Measurements from ENCODE around the gene PHEX. TPM values are rescaled to one million over a fixed set of nuclear protein-coding genes. Genes with fewer than 3 reads are reported as not detected.
A peak's percentile ranks its signal among the peaks of the same experiment; 100 is the strongest.

PHEX gene
- total and polyA plus RNA-seq, 3 experiments from 2014 or later = 0.36 to 20.8 (median 20.1) TPM

DNA sequence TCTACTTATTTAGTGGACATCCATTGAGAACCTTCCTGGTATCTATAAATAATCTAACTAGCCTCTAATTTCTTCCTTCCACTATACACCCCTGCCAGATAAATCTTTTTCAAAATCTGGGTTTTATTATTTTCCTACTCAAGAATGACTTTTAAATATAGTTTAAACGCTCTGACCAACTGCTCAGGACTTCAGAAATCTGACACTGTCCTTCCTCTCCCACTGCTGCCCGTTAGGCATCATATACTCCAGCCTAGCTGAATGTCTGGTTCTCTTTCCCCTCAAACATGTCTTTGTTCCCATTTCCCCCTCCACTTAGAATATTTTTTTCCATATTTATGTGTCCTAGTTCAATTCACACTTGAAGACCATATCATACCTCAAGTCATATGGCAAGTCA lies 205.4 kb downstream of the PHEX start:
- no peaks in the 10 kb centered on the region for H3K9me3 ChIP-seq (ENCODE audit: low read length)
- Mint-ChIP-seq H3K9me3 (peaks cover 0 to 3% (median 0%) of the 10 kb centered on the region in 5 donors), H3K27me3 (peaks cover 10 to 13% of the 10 kb centered on the region in 2 donors), H3K4me3 (no peak overlapping the region), H3K4me1 (no peaks in the 10 kb centered on the region), H3K36me3 (peaks cover 0 to 1% (median 0%) of the 10 kb centered on the region in 3 donors), H3K27ac (no peak overlapping the region)
- no peaks in the 10 kb centered on the region for H3K36me3 ChIP-seq (ENCODE audit: insufficient read depth, low read length)
- POLR2A ChIA-PET = no interaction called here
- CTCF ChIA-PET = no interaction called here
- no peaks in the 10 kb centered on the region for H3K4me1 ChIP-seq (ENCODE audit: insufficient read depth, low read length)
- H3K27me3 ChIP-seq (ENCODE audit: insufficient read depth, low read length, poor library complexity, severe bottlenecking) = no peaks in the 10 kb centered on the region
- no peak for DNase-seq
- H3K4me3 ChIP-seq (ENCODE audit: low read length) = no peak overlapping the region
- no peak overlapping the region for H3K27ac ChIP-seq (ENCODE audit: low read depth, low read length)

DNA sequence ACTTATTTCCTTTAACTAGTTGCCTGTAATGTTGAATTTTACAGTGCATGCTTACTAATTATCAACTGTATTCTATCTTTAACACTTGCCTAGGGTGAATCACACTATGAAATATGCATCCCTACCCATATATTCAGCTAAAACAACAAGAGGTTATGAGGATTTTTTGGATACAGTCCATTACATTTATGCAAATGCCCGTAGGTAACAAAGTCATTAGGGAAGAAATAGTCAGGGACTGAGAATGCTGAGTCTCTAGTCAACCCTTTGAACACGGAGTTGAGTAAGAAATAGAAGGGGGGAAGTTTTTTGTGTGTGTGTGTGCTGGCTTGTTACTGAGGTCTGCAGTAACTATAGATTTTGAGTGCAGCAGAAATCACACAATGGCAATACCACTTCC lies 214.5 kb downstream of the PHEX start:
- DNase-seq = no peak
- ChIA-PET POLR2A (no interaction called here), CTCF (no interaction called here)

DNA sequence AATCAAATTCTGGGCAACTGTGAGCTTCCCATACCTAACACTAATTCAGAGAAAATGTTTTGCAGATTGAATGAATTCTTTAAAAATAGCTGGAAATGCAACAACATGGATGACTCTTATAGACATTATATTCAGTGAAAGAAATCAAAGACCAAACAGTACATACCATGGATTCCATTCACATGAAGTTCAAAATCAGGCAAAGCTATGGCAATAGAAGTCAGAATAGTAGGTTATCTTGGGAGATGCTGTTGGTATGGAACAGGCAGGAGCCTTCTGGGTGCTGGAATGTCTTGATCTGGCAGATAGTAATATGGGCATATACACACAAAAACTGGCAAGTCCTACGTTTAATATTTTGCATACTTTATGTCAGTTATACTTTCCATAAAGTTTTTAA lies 215.0 kb downstream of the PHEX start:
- H3K4me3 Mint-ChIP-seq = no peak overlapping the region
- H3K4me1 ChIP-seq (ENCODE audit: insufficient read depth, low read length) = no peaks in the 10 kb centered on the region

More for the DNA sequence above, 214.5 kb downstream of the PHEX start:
- H3K27ac ChIP-seq (ENCODE audit: low read depth, low read length) = no peak overlapping the region
- Mint-ChIP-seq H3K36me3 (peaks cover 0 to 4% (median 0%) of the 10 kb centered on the region in 3 donors), H3K9me3 (peaks cover 0 to 10% (median 0%) of the 10 kb centered on the region in 5 donors), H3K4me1 (no peaks in the 10 kb centered on the region), H3K4me3 (no peak overlapping the region), H3K27me3 (no peaks in the 10 kb centered on the region), H3K27ac (no peak overlapping the region)
- H3K4me3 ChIP-seq (ENCODE audit: low read length) = no peak overlapping the region
- H3K4me1 ChIP-seq (ENCODE audit: insufficient read depth, low read length) = no peaks in the 10 kb centered on the region
- no peaks in the 10 kb centered on the region for H3K27me3 ChIP-seq (ENCODE audit: insufficient read depth, low read length, poor library complexity, severe bottlenecking)
- no peaks in the 10 kb centered on the region for H3K9me3 ChIP-seq (ENCODE audit: low read length)
- H3K36me3 ChIP-seq (ENCODE audit: insufficient read depth, low read length) = no peaks in the 10 kb centered on the region

DNA sequence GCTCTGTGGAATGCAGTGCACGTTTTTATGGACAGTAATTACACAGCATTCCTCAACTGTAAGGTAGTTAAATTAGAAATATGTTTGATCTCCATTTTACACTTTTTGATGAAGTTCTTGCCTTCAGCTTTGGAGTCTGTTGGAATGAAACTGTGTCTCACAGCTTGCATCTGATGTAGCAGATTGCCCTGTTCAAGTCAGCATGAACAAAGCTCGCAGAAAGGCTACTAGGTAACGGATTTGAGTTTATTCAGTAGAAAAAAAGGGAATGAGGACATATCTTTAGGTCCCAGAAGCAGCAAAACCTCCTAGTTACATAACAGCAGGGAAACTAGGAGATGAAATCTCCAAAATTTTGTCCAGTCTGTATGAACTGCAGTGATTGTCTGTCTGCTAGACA lies 216.3 kb downstream of the PHEX start:
- Histone ChIP-seq H3K4me1 (ENCODE audit: insufficient read depth, low read length) (no peaks in the 10 kb centered on the region), H3K27me3 (ENCODE audit: insufficient read depth, low read length, poor library complexity, severe bottlenecking) (no peaks in the 10 kb centered on the region), H3K27ac (ENCODE audit: low read depth, low read length) (no peak overlapping the region), H3K36me3 (ENCODE audit: insufficient read depth, low read length) (no peaks in the 10 kb centered on the region), H3K4me3 (ENCODE audit: low read length) (no peak overlapping the region), H3K9me3 (ENCODE audit: low read length) (no peaks in the 10 kb centered on the region)
- CTCF ChIA-PET = no interaction called here
- H3K36me3 Mint-ChIP-seq = no peaks in the 10 kb centered on the region
- H3K27ac Mint-ChIP-seq = no peak overlapping the region
- peaks cover 0 to 4% of the 10 kb centered on the region in 2 donors for H3K27me3 Mint-ChIP-seq
- H3K4me1 Mint-ChIP-seq = no peaks in the 10 kb centered on the region
- peaks cover 0 to 3% (median 0%) of the 10 kb centered on the region in 5 donors for H3K9me3 Mint-ChIP-seq
- no peak for DNase-seq
- POLR2A ChIA-PET = no interaction called here
- H3K4me3 Mint-ChIP-seq = no peak overlapping the region

More for the DNA sequence above, 215.0 kb downstream of the PHEX start:
- Mint-ChIP-seq H3K4me1 (no peaks in the 10 kb centered on the region), H3K36me3 (peaks cover 0 to 4% (median 0%) of the 10 kb centered on the region in 3 donors), H3K27me3 (peaks cover 0 to 3% of the 10 kb centered on the region in 2 donors), H3K27ac (no peak overlapping the region), H3K9me3 (peaks cover 0 to 8% (median 0%) of the 10 kb centered on the region in 5 donors)
- Histone ChIP-seq H3K9me3 (ENCODE audit: low read length) (no peaks in the 10 kb centered on the region), H3K4me3 (ENCODE audit: low read length) (no peak overlapping the region), H3K36me3 (ENCODE audit: insufficient read depth, low read length) (no peaks in the 10 kb centered on the region), H3K27ac (ENCODE audit: low read depth, low read length) (no peak overlapping the region), H3K27me3 (ENCODE audit: insufficient read depth, low read length, poor library complexity, severe bottlenecking) (no peaks in the 10 kb centered on the region)
- no peak for DNase-seq
- CTCF ChIA-PET = no interaction called here
- POLR2A ChIA-PET = no interaction called here

DNA sequence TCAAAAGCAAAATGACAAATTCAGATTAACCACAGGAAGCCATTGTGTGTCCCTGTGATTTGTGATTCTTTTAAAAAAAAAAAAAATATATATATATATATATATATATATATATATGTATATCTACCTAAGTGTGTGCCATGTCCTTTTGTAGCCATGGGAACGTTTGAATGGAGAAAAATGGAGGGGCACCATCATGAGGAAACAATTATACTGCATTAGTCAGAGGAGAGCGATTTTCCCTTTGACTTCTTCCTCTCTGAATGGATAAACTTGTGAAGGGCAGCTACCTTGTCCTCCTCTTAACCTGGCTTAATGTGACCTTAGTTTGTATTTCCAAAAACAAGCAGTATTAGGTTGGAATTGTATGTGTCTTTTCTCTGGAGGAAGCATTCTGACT lies 217.2 kb downstream of the PHEX start:
- H3K4me3 Mint-ChIP-seq = no peak overlapping the region
- ChIA-PET CTCF (no interaction called here), POLR2A (no interaction called here)
- H3K9me3 ChIP-seq (ENCODE audit: low read length) = no peaks in the 10 kb centered on the region
- H3K27me3 Mint-ChIP-seq = peaks cover 0 to 4% of the 10 kb centered on the region in 2 donors
- DNase-seq = no peak
- no peak overlapping the region for H3K27ac ChIP-seq (ENCODE audit: low read depth, low read length)
- no peaks in the 10 kb centered on the region for H3K36me3 Mint-ChIP-seq
- no peaks in the 10 kb centered on the region for H3K4me1 Mint-ChIP-seq
- no peak overlapping the region for H3K4me3 ChIP-seq (ENCODE audit: low read length)
- H3K27me3 ChIP-seq (ENCODE audit: insufficient read depth, low read length, poor library complexity, severe bottlenecking) = no peaks in the 10 kb centered on the region
- H3K9me3 Mint-ChIP-seq = no peaks in the 10 kb centered on the region
- no peaks in the 10 kb centered on the region for H3K36me3 ChIP-seq (ENCODE audit: insufficient read depth, low read length)
- H3K27ac Mint-ChIP-seq = no peak overlapping the region
- no peaks in the 10 kb centered on the region for H3K4me1 ChIP-seq (ENCODE audit: insufficient read depth, low read length)

DNA sequence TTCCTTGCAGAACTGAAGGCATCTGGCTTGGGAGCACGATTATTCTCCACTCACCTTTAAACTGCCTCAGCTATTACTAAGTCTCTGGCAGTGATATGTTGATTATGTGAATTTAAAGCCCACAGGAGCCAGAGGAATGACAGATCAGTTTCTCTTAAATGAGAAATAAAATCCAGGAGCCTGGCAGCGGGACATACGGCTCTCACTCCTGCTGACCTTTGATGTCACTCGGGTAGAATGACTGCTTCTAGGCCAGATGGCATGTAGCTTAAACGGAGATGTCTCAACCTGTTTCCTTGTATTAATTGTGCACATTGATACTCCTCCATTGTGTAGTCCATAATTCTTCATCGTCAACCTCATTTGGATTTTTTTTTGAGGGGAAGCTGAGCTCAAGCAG lies 236.6 kb downstream of the PHEX start:
- no peak overlapping the region for H3K4me3 ChIP-seq (ENCODE audit: low read length)
- Mint-ChIP-seq H3K4me3 (no peak overlapping the region), H3K4me1 (no peaks in the 10 kb centered on the region), H3K27ac (no peak overlapping the region), H3K36me3 (no peaks in the 10 kb centered on the region), H3K9me3 (no peaks in the 10 kb centered on the region), H3K27me3 (no peaks in the 10 kb centered on the region)
- CTCF ChIA-PET = no interaction called here
- no peak overlapping the region for H3K27ac ChIP-seq (ENCODE audit: low read depth, low read length)
- H3K4me1 ChIP-seq (ENCODE audit: insufficient read depth, low read length) = no peaks in the 10 kb centered on the region
- no peaks in the 10 kb centered on the region for H3K27me3 ChIP-seq (ENCODE audit: insufficient read depth, low read length, poor library complexity, severe bottlenecking)
- no peak for DNase-seq
- no peaks in the 10 kb centered on the region for H3K9me3 ChIP-seq (ENCODE audit: low read length)
- H3K36me3 ChIP-seq (ENCODE audit: insufficient read depth, low read length) = no peaks in the 10 kb centered on the region
- POLR2A ChIA-PET = no interaction called here

DNA sequence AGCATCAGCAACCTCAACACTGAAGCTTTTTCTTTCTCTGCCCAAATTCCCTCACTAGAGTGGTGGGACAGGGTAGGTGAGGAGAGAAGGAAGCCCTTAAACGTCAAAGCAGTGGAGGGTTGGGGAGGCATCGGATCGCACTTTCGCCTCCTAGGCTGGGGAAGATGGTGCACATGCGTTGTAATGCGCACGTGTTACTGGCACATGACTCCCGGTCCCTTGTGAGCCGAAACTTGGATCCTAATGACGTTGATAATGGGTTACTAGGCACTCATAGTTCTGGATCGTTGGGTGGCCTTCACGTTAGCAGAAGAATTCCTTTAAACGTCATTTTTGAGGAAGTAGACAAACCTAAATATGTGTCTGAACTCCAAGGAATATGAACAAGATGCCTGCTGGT lies 240.5 kb downstream of the PHEX start, which contains the start of gene CBLL2:
Gene CBLL2, plus strand, starts transcription at position 301 of the 400 bp plus-strand sequence. Its CDS starts 79 bp downstream, at position 380.
- no peaks in the 10 kb centered on the region for H3K9me3 ChIP-seq (ENCODE audit: low read length)
- no peak for DNase-seq
- H3K27ac Mint-ChIP-seq = peak within 1 kb of the TSS in 1 of 8 donors; percentile 9
- no peaks in the 10 kb centered on the region for H3K4me1 ChIP-seq (ENCODE audit: insufficient read depth, low read length)
- H3K27me3 Mint-ChIP-seq = no peaks in the 10 kb centered on the region
- H3K36me3 ChIP-seq (ENCODE audit: insufficient read depth, low read length) = no peaks in the 10 kb centered on the region
- H3K4me1 Mint-ChIP-seq = no peaks in the 10 kb centered on the region
- ChIA-PET CTCF (no interaction called here), POLR2A (no interaction called here)
- no peak within 1 kb of the TSS for H3K27ac ChIP-seq (ENCODE audit: low read depth, low read length)
- H3K4me3 ChIP-seq (ENCODE audit: low read length) = no peak within 1 kb of the TSS
- no peaks in the 10 kb centered on the region for H3K27me3 ChIP-seq (ENCODE audit: insufficient read depth, low read length, poor library complexity, severe bottlenecking)
- H3K36me3 Mint-ChIP-seq = no peaks in the 10 kb centered on the region
- no peak within 1 kb of the TSS for H3K4me3 Mint-ChIP-seq
- peaks cover 0 to 2% (median 0%) of the 10 kb centered on the region in 5 donors for H3K9me3 Mint-ChIP-seq

GRCh38 chrX:22273714-22274317 lies 241.7 kb downstream of the PHEX start:
- no peaks in the 10 kb centered on the region for H3K36me3 ChIP-seq (ENCODE audit: insufficient read depth, low read length)
- H3K27ac ChIP-seq (ENCODE audit: low read depth, low read length) = no peak overlapping the region
- H3K36me3 Mint-ChIP-seq = no peaks in the 10 kb centered on the region
- H3K27me3 Mint-ChIP-seq = no peaks in the 10 kb centered on the region
- H3K27ac Mint-ChIP-seq = no peak overlapping the region
- DNase-seq = no peak
- ChIA-PET CTCF (no interaction called here), POLR2A (no interaction called here)
- no peaks in the 10 kb centered on the region for H3K4me1 Mint-ChIP-seq
- no peak overlapping the region for H3K4me3 ChIP-seq (ENCODE audit: low read length)
- H3K27me3 ChIP-seq (ENCODE audit: insufficient read depth, low read length, poor library complexity, severe bottlenecking) = no peaks in the 10 kb centered on the region
- no peaks in the 10 kb centered on the region for H3K4me1 ChIP-seq (ENCODE audit: insufficient read depth, low read length)
- H3K4me3 Mint-ChIP-seq = no peak overlapping the region
- H3K9me3 Mint-ChIP-seq = peaks cover 0 to 2% (median 0%) of the 10 kb centered on the region in 5 donors
- no peaks in the 10 kb centered on the region for H3K9me3 ChIP-seq (ENCODE audit: low read length)
